GM23338 (cell line): Measurements from ENCODE around the gene CNDP1. TPM values are rescaled to one million over a fixed set of nuclear protein-coding genes. Genes with fewer than 3 reads are reported as not detected.

ENCODE experiments used
- ATAC-seq: fragments of 200-7000 bp; cut with Tn5 transposase; 3 replicates; pipeline ENCODE4 v1.9.1; 2020
- DNase-seq: peaks from one replicate; pipeline ENCODE4 v3.0.0-alpha.2; 2015; ENCODE audit warnings: low spot score
- H2AFZ ChIP-seq: fragments of 200-600 bp; sonication (generic); 2 replicates; pipeline ENCODE4 v1.8.0; 2016; ENCODE audit warnings: antibody characterized with exemption, mild to moderate bottlenecking, moderate library complexity
- H3F3A ChIP-seq: fragments of 200-600 bp; sonication (generic); replicated peaks from 2 replicates; pipeline ENCODE4 v1.8.0; 2017; ENCODE audit warnings: antibody characterized with exemption, mixed run types, low read depth
- H3K27ac ChIP-seq: fragments of 200-600 bp; sonication (generic); 2 replicates; pipeline ENCODE4 v1.6.1; 2016; ENCODE audit warnings: low read depth
- H3K27me3 ChIP-seq: fragments of 200-600 bp; sonication (generic); 2 replicates; pipeline ENCODE4 v1.8.0; 2016; ENCODE audit warnings: mild to moderate bottlenecking, mixed run types, moderate library complexity; ENCODE audit not compliant: insufficient read depth
- H3K36me3 ChIP-seq: fragments of 200-600 bp; sonication (generic); 2 replicates; pipeline ENCODE4 v1.8.0; 2016; ENCODE audit warnings: mild to moderate bottlenecking; ENCODE audit not compliant: insufficient read depth
- H3K4me1 ChIP-seq: fragments of 200-600 bp; sonication (generic); 2 replicates; pipeline ENCODE4 v1.8.0; 2016; ENCODE audit warnings: mild to moderate bottlenecking, moderate library complexity; ENCODE audit not compliant: insufficient read depth
- H3K4me2 ChIP-seq: fragments of 200-600 bp; sonication (generic); 2 replicates; pipeline ENCODE4 v1.7.1; 2017; ENCODE audit warnings: mixed run types
- H3K4me3 ChIP-seq: fragments of 200-600 bp; sonication (generic); 2 replicates; pipeline ENCODE4 v1.6.1; 2016; ENCODE audit warnings: mixed run types
- H3K79me2 ChIP-seq: fragments of 200-600 bp; sonication (generic); replicated peaks from 2 replicates; pipeline ENCODE4 v1.8.0; 2017; ENCODE audit warnings: mild to moderate bottlenecking; ENCODE audit not compliant: insufficient read depth
- H3K9me2 ChIP-seq: fragments of 200-600 bp; sonication (generic); 2 replicates; pipeline ENCODE4 v1.8.0; 2017; ENCODE audit not compliant: insufficient read depth
- H4K20me1 ChIP-seq: fragments of 200-600 bp; sonication (generic); replicated peaks from 2 replicates; pipeline ENCODE4 v1.8.0; 2017; ENCODE audit warnings: mild to moderate bottlenecking; ENCODE audit not compliant: insufficient read depth
- H3K27ac Mint-ChIP-seq: 2 replicates; pipeline ENCODE4 v1.8.0; 2020; ENCODE audit warnings: inconsistent platforms, mild to moderate bottlenecking, moderate library complexity, mixed read lengths
- H3K27me3 Mint-ChIP-seq: 3 replicates; pipeline ENCODE4 v1.8.0; 2022; ENCODE audit warnings: low read depth, mild to moderate bottlenecking, moderate library complexity, mixed read lengths, inconsistent platforms; ENCODE audit not compliant: insufficient read depth, poor library complexity
- H3K36me3 Mint-ChIP-seq: 3 replicates; pipeline ENCODE4 v1.8.0; 2021; ENCODE audit warnings: low read depth, mild to moderate bottlenecking, inconsistent platforms, moderate library complexity, mixed read lengths
- H3K4me1 Mint-ChIP-seq: 3 replicates; pipeline ENCODE4 v1.8.0; 2020; ENCODE audit warnings: mild to moderate bottlenecking, inconsistent platforms, mixed read lengths
- H3K4me3 Mint-ChIP-seq: 3 replicates; pipeline ENCODE4 v1.8.0; 2021; ENCODE audit warnings: moderate library complexity, mild to moderate bottlenecking, inconsistent platforms, mixed read lengths
- H3K9me3 Mint-ChIP-seq: 3 replicates; pipeline ENCODE4 v1.8.0; 2020; ENCODE audit warnings: moderate library complexity, mild to moderate bottlenecking, inconsistent platforms, mixed read lengths
- CREB1 ChIP-seq: fragments of 250-450 bp; sonication (Bioruptor Pico); IDR thresholded peaks from 2 replicates; pipeline ENCODE4 v1.5.0; 2020; ENCODE audit warnings: low read depth, mild to moderate bottlenecking, moderate library complexity
- CTCF ChIP-seq, 2 experiments: fragments of 200-600 bp in 1 of 2; sonication (generic) in 1 of 2; conservative IDR thresholded peaks; 2 replicates each; pipeline versions ENCODE4 v1.5.1 to v1.6.1; 2016 to 2017; ENCODE audit warnings: antibody characterized with exemption in 2 of 2, low read depth in 2 of 2, mild to moderate bottlenecking in 2 of 2, moderate library complexity in 1 of 2
- ETS1 ChIP-seq: IDR thresholded peaks from 2 replicates; pipeline ENCODE4 v1.6.1; 2016; ENCODE audit warnings: antibody characterized with exemption
- EZH2 ChIP-seq: fragments of 200-600 bp; sonication (generic); IDR thresholded peaks from one replicate; pipeline ENCODE4 v1.8.0; 2017; ENCODE audit warnings: antibody characterized with exemption, mild to moderate bottlenecking, low read depth; ENCODE audit not compliant: unreplicated experiment
- JUNB ChIP-seq: IDR thresholded peaks from one replicate; pipeline ENCODE4 v1.6.1; 2016; ENCODE audit warnings: antibody characterized with exemption; ENCODE audit not compliant: unreplicated experiment
- NANOG ChIP-seq: IDR thresholded peaks from 2 replicates; pipeline ENCODE4 v1.6.1; 2016; ENCODE audit warnings: antibody characterized with exemption, borderline replicate concordance
- REST ChIP-seq: IDR thresholded peaks from one replicate; pipeline ENCODE4 v1.6.1; 2018; ENCODE audit warnings: antibody characterized with exemption; ENCODE audit not compliant: unreplicated experiment
- STAT1 ChIP-seq: IDR thresholded peaks from one replicate; pipeline ENCODE4 v1.6.1; 2016; ENCODE audit warnings: antibody characterized with exemption; ENCODE audit not compliant: unreplicated experiment
- ZNF114 ChIP-seq: fragments of 250-450 bp; sonication (Bioruptor Pico); IDR thresholded peaks from 2 replicates; pipeline ENCODE4 v1.5.0; 2020; ENCODE audit warnings: mild to moderate bottlenecking, moderate library complexity
- ZNF331 ChIP-seq: fragments of 250-450 bp; sonication (Bioruptor Pico); IDR thresholded peaks from 2 replicates; pipeline ENCODE4 v1.5.0; 2020; ENCODE audit warnings: low read depth, mild to moderate bottlenecking, moderate library complexity
- ZNF462 ChIP-seq: fragments of 250-450 bp; sonication (Bioruptor Pico); IDR thresholded peaks from 2 replicates; pipeline ENCODE4 v1.5.0; 2020; ENCODE audit warnings: mild to moderate bottlenecking, moderate library complexity
- polyA plus RNA-seq: library from polyadenylated mRNA; unstranded; fragments of >200 nt; fragmentation: Nextera tagmentation; extraction: Ambion mirVana; gene quantifications from 2 replicates; pipeline ENCODE4 v1.2.1, GENCODE V29; 2016
- total RNA-seq: library from RNA; depleted of rRNA; stranded (reverse); fragments of >200 nt; shearing (Covaris generic); gene quantifications from 2 replicates; pipeline ENCODE4 v1.2.3, GENCODE V29; 2014

The CNDP1 gene
- total and polyA plus RNA-seq, 2 experiments from 2014 or later, result 0.03 to 0.11 TPM

- H3K4me1 ChIP-seq, result no peaks in the 10 kb centered on the region
- H3K36me3 Mint-ChIP-seq, result peaks cover under 1% of the 10 kb centered on the region; the same call in 1 of the 3 replicates
- no peaks in the 10 kb centered on the region for H3K79me2 ChIP-seq
- H3K27me3 ChIP-seq, result peaks cover 36% of the 10 kb centered on the region
- no peak overlapping the region for H3K4me3 ChIP-seq
- H3K9me2 ChIP-seq, result no peaks in the 10 kb centered on the region
- no peak overlapping the region for H3K27ac Mint-ChIP-seq
- H3K36me3 ChIP-seq, result no peaks in the 10 kb centered on the region
- no peak for ATAC-seq
- H2AFZ ChIP-seq, result no peak overlapping the region
- no peaks in the 10 kb centered on the region; the same call in 2 of the 3 replicates for H3K4me1 Mint-ChIP-seq
- H3K27me3 Mint-ChIP-seq, result peaks cover 4% of the 10 kb centered on the region
- H3K4me3 Mint-ChIP-seq, result no peak overlapping the region
- TF ChIP-seq EZH2 (no peak), STAT1 (no peak), ZNF462 (no peak), REST (no peak), NANOG (no peak), CREB1 (CRISPR knock-in tag) (no peak), JUNB (no peak), CTCF (conservative IDR thresholded peaks at IDR 0.05; ENCODE audit: low read depth in 2 of 2) (no peak), ZNF331 (no peak), ZNF114 (CRISPR knock-in tag) (no peak), ETS1 (no peak)
- H3F3A ChIP-seq, result no peaks in the 10 kb centered on the region
- no peaks in the 10 kb centered on the region; the same call in 2 of the 3 replicates for H3K9me3 Mint-ChIP-seq
- H3K4me2 ChIP-seq, result no peak overlapping the region
- H3K27ac ChIP-seq, result no peak overlapping the region
- H4K20me1 ChIP-seq, result no peaks in the 10 kb centered on the region; the same call in 1 of the 2 replicates
- DNase-seq, result no peak
These were observed 53.1 kb downstream of the CNDP1 start for GRCh38 chr18:74587441-74587840.
